IPS DF 6.9 (cell line): ENCODE measurements around the gene ZNF319.

ENCODE experiments used
- DNase-seq: peaks from one replicate; pipeline ENCODE4 v3.0.0-alpha.2; 2013; ENCODE audit warnings: low read depth, low spot score
- H3K27ac ChIP-seq: one replicate; pipeline ENCODE4 v1.5.1; 2013; ENCODE audit warnings: low read length, control low read depth
- H3K27me3 ChIP-seq: 2 replicates; pipeline ENCODE4 v1.6.1; 2013; ENCODE audit warnings: mild to moderate bottlenecking, low read length; ENCODE audit not compliant: control insufficient read depth, insufficient read depth
- H3K36me3 ChIP-seq: 2 replicates; pipeline ENCODE4 v1.6.1; 2013; ENCODE audit warnings: low read length; ENCODE audit not compliant: control insufficient read depth, insufficient read depth
- H3K4me1 ChIP-seq: 2 replicates; pipeline ENCODE4 v1.6.1; 2013; ENCODE audit warnings: low read length; ENCODE audit not compliant: control insufficient read depth, insufficient read depth
- H3K4me3 ChIP-seq: 2 replicates; pipeline ENCODE4 v1.5.1; 2013; ENCODE audit warnings: mild to moderate bottlenecking, low read length
- H3K9me3 ChIP-seq: 2 replicates; pipeline ENCODE4 v1.6.1; 2013; ENCODE audit warnings: low read length, inconsistent platforms; ENCODE audit not compliant: control insufficient read depth, insufficient read depth
- WGBS: extraction: QIAGEN DNeasy Blood & Tissue Kit; methylation state at CpG from one replicate; pipeline ENCODE4 v1.1.7; 2013; ENCODE audit warnings: mixed read lengths, missing lambda C conversion rate; ENCODE audit not compliant: insufficient read length, insufficient coverage; 5-methylcytosine and 5-hydroxymethylcytosine counted together

The ZNF319 gene

DNA sequence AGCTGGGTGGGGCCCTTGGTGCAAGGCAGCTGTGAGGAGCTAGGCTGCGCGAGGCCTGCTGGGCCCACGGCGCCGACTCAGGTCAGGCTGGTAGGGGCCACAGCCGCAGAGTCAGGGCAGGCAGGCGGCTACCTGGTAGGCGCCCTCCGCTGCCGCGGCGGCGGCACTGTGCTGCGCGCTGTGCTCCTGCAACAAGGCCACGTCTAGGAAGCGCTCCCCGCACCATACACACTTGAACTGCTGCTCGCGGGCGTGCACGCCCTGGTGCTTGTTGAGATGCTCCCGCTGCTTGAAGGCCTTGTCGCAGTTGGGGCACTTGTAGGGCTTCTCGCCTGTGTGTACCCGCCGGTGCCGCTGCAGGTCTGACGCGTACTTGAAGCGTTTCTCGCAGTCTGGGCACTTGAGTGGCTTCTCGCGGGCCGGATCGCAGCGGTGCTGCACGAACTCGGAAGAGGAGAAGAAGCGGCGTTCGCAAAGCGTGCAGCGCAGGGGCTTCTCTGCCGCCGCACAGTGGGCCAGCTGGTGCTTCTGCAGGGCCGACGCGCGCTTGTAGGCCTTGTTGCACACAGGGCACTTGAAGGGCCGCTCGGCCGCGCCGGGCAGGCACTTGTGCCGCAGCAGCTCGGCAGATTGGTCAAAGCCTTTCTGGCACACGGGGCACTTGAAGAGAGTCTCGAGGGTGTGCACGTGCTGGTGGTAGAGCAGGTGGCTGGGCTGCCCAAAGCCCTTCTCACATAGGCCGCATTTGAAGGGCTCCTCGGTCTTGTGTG lies 3.9 kb downstream of the ZNF319 start:
- WGBS = no CpG with 5 or more reads among the region's 62 CpGs
- Histone ChIP-seq H3K36me3 (peaks cover 22% of the 10 kb centered on the region; the same call in 1 of the 2 replicates), H3K27ac (no peak overlapping the region), H3K9me3 (no peaks in the 10 kb centered on the region), H3K27me3 (no peaks in the 10 kb centered on the region), H3K4me3 (no peak overlapping the region), H3K4me1 (peaks cover 2% of the 10 kb centered on the region; the same call in 1 of the 2 replicates)
- DNase-seq = no peak

DNA sequence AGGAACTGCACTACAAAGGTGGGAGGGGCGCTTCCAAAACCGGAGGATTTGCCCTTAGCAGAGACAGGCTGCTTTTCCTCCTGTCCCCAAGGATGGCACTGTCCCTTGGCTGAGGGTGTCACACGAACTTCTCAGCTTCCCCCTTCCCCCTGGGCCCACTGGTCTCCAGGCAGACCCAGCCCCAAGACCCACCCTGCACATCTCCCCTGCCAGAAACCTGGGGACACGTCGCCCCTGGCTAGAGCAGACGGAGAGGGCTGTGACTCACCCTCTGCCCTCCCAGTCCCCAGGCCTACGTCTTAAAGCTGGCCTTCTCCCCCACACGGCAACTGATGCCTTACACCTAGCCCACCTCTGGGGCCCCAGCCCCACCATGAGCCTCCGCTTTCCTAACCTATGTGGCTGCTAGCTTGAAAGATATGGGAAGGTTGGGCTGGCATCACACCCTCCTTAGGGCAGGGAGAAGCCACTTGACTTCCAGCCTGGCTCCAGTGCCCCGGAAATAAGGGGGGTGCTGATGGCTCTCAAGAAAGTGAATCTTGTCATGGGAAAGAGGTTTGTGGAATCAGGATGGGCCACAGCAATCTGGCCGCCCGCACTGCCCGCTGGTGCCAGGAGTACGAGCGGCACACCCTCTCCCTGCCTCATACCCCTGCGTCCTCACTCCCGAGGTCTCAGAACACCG lies 4.6 kb downstream of the ZNF319 start:
- H3K27ac ChIP-seq = no peak overlapping the region
- peaks cover 2% of the 10 kb centered on the region; the same call in 1 of the 2 replicates for H3K4me1 ChIP-seq
- DNase-seq = no peak
- peaks cover 22% of the 10 kb centered on the region; the same call in 1 of the 2 replicates for H3K36me3 ChIP-seq
- WGBS = no CpG with 5 or more reads among the region's 18 CpGs
- no peaks in the 10 kb centered on the region for H3K27me3 ChIP-seq
- no peaks in the 10 kb centered on the region for H3K9me3 ChIP-seq
- H3K4me3 ChIP-seq = no peak overlapping the region

DNA sequence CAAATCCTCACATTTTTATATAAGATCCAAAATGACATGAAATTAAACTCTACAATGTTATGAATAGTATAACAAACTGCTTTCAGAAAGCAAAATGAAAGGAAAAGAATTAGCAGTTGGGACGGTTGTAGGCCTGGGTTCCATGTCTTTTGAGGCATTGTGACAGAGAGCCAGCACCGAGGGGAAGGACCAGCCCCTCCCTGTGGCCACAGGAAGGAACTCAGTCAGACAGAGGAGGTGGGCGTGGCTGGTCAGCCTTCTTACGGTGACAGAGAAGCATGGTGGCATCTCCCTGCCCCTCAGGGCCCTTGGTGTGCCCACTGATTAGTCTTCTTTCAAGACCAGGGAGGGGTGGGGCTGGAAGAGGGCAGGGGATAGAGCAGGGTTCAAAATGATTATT lies 5.7 kb downstream of the ZNF319 start:
- peaks cover 2% of the 10 kb centered on the region; the same call in 1 of the 2 replicates for H3K4me1 ChIP-seq
- DNase-seq = no peak
- H3K27ac ChIP-seq = no peak overlapping the region
- H3K9me3 ChIP-seq = no peaks in the 10 kb centered on the region
- H3K27me3 ChIP-seq = no peaks in the 10 kb centered on the region
- H3K4me3 ChIP-seq = no peak overlapping the region
- H3K36me3 ChIP-seq = peaks cover 22% of the 10 kb centered on the region; the same call in 1 of the 2 replicates
- no CpG with 5 or more reads among the region's 4 CpGs for WGBS

DNA sequence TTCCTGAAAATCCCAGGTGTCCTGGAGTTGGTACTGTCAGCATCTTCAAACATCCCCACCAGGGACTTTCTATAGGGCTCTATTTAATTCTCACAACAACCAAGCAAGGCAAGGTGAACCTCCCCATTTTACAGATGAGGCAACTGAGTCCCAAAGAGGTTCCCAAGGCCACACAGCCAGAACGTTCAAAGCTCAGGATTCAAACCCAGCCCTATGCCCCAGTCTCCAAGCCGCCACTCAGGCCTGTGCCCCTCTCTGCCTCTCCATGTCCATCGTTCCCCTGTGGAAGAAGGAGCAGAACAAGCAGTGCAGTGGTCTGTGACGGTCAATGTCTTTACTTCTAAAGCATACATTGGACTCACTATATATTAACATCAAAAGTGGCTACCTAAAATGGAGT lies 6.1 kb downstream of the ZNF319 start:
- DNase-seq = no peak
- no CpG with 5 or more reads among the region's 4 CpGs for WGBS
- Histone ChIP-seq H3K27me3 (no peaks in the 10 kb centered on the region), H3K9me3 (no peaks in the 10 kb centered on the region), H3K4me3 (no peak overlapping the region), H3K36me3 (peaks cover 22% of the 10 kb centered on the region; the same call in 1 of the 2 replicates), H3K4me1 (no peaks in the 10 kb centered on the region), H3K27ac (no peak overlapping the region)

DNA sequence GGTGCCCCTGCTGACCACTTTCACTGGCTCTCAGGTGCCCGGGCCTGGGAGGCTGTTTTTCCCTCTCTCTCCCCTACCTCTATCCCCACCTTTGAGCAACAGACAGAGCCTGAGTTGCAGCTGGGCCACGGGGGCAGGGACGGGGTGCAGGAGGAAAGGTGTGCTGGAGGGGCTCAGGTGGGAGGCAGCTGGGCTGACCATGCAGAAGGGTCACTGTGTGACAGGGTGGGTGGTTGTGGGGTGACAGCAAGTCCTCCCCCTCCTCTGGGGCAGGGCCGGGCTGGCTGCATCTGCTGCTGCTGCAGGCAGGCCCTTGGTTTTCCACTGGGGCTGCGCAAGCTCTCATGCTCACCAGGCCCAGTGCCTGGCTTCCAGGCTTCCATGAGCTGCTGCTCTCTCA lies 6.6 kb downstream of the ZNF319 start:
- H3K4me3 ChIP-seq = no peak overlapping the region
- no peak for DNase-seq
- H3K4me1 ChIP-seq = no peaks in the 10 kb centered on the region
- peaks cover 22% of the 10 kb centered on the region; the same call in 1 of the 2 replicates for H3K36me3 ChIP-seq
- WGBS = no CpG with 5 or more reads among the region's 5 CpGs
- no peaks in the 10 kb centered on the region for H3K27me3 ChIP-seq
- H3K27ac ChIP-seq = no peak overlapping the region
- no peaks in the 10 kb centered on the region for H3K9me3 ChIP-seq

DNA sequence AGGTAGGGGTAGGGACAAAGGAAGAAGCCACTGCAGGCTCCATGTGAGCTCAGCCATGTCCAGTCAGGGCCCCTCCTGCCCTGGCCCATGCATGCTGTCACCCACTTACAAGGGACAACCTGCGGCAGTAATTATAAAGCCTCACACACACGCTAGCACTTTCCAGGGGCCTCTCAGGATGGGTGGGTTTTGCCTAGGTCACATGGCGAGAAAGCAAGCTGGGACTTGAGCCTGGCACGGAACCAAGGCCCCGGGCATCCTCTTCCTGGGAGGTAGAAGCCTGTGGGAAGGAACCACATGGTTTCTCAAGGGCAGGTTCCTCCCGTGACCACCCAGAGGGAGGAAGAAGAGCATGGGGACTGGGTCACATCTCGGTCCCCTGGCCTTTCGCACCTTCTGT lies 7.0 kb downstream of the ZNF319 start:
- no peaks in the 10 kb centered on the region for H3K9me3 ChIP-seq
- no peak overlapping the region for H3K4me3 ChIP-seq
- H3K27me3 ChIP-seq = no peaks in the 10 kb centered on the region
- peaks cover 22% of the 10 kb centered on the region; the same call in 1 of the 2 replicates for H3K36me3 ChIP-seq
- H3K4me1 ChIP-seq = no peaks in the 10 kb centered on the region
- DNase-seq = no peak
- no CpG with 5 or more reads among the region's 8 CpGs for WGBS
- no peak overlapping the region for H3K27ac ChIP-seq

DNA sequence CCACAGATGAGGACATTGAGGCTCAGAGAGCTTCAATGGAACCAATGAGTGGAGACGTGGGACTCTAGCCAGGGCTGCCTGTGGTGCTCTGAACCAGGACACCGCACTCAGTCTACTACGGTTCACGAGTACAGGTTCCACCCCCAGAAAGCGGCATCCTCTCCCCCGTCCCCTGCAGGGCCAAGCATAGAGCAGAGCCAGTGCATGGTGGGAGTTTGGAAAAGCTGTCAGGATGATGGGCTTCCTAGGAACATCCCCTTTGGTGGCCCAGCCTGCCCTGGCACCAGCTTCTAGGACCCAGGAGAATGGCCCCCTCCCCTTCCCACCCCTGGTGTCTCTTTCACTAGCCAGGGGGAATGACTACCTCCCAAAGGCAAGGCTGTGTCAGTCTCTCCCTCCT lies 8.4 kb downstream of the ZNF319 start:
- H3K36me3 ChIP-seq = peaks cover 14% of the 10 kb centered on the region; the same call in 1 of the 2 replicates
- no peaks in the 10 kb centered on the region for H3K9me3 ChIP-seq
- no peak overlapping the region for H3K4me3 ChIP-seq
- H3K4me1 ChIP-seq = no peaks in the 10 kb centered on the region
- DNase-seq = no peak
- H3K27ac ChIP-seq = no peak overlapping the region
- H3K27me3 ChIP-seq = no peaks in the 10 kb centered on the region
- WGBS = no CpG with 5 or more reads among the region's 6 CpGs

DNA sequence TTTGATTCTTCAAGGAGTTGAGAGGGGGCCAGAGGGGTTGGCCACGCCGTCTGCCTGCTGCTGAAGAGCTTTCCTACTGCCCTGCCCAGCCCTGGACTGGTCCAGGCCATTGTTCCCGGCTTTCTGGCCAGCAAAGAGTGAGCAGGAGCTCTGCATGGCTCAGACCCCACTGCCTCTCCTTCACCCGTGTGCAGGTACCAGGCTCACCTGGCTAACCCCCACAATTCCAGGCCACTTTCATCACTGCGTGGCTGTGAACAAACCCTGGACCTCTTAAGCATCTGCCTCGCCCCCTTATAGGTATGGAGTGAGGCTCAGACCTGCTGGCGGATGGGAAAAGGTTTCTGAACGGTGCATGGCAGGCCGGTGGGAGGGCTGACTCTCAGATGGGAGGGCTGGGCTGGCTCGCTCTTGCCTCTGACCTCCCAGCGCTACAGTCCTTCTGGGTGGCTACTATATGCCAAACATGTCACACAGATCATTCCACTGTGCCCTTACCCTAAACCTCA lies 8.9 kb downstream of the ZNF319 start:
- Histone ChIP-seq H3K4me3 (no peak overlapping the region), H3K4me1 (no peaks in the 10 kb centered on the region), H3K9me3 (no peaks in the 10 kb centered on the region), H3K27ac (no peak overlapping the region), H3K27me3 (no peaks in the 10 kb centered on the region), H3K36me3 (peaks cover 9% of the 10 kb centered on the region; the same call in 1 of the 2 replicates)
- DNase-seq = no peak
- WGBS = no CpG with 5 or more reads among the region's 11 CpGs

DNA sequence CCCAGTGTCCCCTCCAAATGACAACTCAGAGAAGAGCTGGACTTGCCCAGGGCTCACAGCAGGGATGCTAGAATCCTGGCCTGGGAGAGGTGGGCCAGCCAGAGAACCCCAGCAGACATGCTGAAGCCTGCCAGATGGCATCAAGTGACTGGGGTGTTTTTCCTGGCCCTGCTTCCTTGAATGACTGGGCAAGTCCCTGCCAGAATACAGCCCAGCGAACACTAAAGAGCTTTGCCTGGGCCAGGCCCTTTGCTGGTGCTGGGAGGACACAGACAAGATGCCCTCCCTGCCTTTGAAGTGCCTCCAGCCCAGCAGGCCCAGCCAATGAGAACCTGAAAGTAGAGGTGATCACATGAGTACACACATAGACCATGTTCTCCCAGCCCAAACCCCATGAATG lies 11.5 kb downstream of the ZNF319 start:
- no peak for DNase-seq
- Histone ChIP-seq H3K27me3 (peaks cover 7% of the 10 kb centered on the region; the same call in 1 of the 2 replicates), H3K36me3 (peaks cover 1% of the 10 kb centered on the region; the same call in 1 of the 2 replicates), H3K4me1 (no peaks in the 10 kb centered on the region), H3K27ac (no peak overlapping the region), H3K4me3 (no peak overlapping the region), H3K9me3 (no peaks in the 10 kb centered on the region)
- no CpG with 5 or more reads among the region's 1 CpG for WGBS

DNA sequence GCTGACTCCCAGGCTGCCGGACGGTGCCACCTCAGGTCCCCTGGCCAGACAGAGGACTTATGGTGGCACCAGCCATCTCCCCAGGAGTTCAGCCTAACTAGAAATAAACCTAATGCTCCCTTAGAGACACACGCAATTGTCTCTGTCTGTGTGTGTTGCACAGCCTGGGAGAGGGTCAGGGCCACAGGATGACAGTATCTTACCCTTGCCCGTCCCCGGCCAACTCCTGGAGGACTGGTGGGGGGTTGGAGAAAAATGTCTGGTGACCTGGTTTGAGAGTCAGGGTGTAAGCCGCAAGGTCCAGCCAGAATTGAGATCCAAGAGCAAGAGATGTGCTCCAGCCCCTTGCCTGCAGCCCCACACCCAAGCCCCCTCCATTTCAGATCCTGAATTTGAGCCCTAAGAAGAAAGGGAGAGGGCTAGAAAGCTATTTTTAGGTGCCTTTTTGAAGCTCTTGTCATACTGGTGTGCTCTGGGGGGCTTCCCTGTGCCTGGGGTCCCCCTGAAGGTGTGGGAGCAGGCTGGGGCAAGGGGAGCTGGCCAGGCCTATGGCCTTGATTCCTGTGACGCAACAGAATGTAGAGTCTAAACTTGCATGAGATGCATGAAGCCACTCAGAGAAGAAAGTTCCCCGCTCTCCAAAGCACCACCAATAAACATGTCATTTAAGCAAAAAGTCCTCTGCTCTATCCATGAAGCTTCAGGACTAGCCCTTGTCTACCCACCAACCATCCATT lies 12.9 kb downstream of the ZNF319 start:
- peaks cover 7% of the 10 kb centered on the region; the same call in 1 of the 2 replicates for H3K27me3 ChIP-seq
- no peak for DNase-seq
- H3K36me3 ChIP-seq = no peaks in the 10 kb centered on the region
- H3K4me1 ChIP-seq = no peaks in the 10 kb centered on the region
- no peaks in the 10 kb centered on the region for H3K9me3 ChIP-seq
- H3K27ac ChIP-seq = no peak overlapping the region
- H3K4me3 ChIP-seq = no peak overlapping the region
- WGBS = no CpG with 5 or more reads among the region's 8 CpGs
